HL-60/S4 (cell line): Measurements from ENCODE around the gene SPOUT1.

ENCODE experiments used
- in situ Hi-C: fragments of 300-500 bp; cut with MboI; formaldehyde crosslinking; loops from 2 replicates; pipeline ENCODE4 v1.14.3; 2022; ENCODE audit warnings: low sequenced_read_pairs

Gene SPOUT1

DNA sequence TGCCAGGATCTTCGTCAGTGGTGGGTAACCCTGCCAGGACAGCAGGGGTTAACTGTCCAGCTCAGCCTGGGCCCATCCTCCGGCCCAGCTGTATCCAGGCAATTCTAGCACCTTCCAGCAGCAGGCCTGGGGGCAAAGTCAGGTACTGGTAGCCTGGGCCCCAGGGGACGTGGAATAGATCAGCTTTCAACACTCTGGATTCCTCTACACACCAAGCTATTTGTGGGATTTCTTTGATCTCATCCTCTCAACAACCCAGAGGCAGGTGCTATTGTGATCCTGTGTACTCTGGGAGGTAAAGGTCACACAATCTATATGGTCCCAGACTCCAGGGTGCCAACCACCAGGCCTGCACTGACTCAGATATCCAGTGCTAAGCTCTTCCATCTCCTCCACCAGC is 8.7 kb upstream of the SPOUT1 start:
- in situ Hi-C loops = no loop called here

DNA sequence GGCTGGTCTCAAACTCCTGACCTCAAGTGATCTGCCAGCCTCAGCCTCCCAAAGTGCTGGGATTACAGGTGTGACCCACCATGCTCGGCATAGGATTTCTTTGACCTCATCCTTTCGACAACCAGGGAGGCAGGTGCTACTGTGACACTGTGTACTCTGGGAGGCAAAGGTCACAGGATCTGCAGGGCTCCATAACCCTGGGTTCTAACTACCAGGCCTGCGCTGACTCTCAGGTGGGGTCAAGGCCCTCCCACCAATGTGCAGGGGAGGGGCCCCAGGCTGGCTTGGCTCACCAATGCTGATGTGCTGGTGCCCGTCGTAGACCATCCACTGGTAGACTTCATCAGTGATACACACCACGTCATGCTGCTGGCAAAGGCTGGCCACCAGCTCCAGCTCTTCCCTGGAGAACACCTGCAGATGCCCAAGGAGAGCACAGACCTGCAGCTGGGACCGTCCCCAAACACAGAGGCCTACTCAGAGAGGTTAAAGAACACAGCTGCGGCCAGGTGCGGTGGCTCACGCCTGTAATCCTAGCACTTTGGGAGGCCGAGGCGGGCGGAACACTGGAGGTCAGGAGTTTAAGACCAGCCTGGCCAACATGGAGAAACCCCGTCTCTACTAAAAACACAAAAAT is 7.0 kb upstream of the SPOUT1 start:
- in situ Hi-C loops = no loop called here

DNA sequence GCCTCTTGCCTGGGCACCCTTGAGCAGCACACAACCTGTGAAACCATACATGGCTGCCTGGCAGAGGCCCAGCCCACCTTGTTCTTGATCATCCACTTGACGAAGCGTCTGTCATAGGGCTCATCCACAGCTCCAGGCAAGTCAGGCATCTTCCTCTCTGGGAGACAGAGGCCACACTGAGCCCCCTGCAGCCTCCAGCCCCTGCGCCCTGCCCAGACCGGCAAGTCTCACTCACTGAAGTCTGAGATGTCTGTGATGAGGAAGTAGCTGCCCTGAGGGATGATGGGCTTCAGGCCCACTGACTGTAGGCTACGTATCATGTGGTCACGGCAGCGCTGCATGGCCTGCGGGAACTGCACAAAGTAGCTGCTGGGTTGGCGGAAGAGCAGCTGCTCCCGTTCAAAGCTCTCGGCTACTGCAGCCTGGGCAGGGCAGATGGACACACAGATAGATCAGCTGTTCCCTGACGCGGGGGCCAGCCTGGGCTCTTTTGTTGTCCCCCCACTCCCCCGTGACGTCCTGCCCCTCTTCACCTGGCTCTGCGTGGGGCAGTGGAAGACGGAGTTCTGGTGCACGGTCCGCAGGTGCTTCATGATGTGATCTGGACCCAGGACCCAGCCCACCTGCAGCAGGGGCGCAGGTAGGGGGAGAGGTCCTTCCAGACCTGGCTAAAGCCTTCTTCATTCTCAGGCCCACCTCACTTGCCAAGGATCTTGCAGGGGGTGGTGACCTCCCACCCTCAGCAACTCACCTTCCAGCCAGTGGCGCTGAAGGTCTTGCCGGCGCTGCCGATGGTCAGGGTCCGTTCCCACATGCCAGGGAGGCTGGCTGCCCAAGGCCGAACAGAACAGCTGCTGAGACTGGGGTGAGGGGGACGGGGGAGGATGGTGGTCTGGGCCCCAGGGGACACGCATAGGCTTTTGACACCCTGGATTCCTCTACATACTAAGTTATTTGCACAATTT is 5.9 kb upstream of the SPOUT1 start:
- in situ Hi-C loops = no loop called here

DNA sequence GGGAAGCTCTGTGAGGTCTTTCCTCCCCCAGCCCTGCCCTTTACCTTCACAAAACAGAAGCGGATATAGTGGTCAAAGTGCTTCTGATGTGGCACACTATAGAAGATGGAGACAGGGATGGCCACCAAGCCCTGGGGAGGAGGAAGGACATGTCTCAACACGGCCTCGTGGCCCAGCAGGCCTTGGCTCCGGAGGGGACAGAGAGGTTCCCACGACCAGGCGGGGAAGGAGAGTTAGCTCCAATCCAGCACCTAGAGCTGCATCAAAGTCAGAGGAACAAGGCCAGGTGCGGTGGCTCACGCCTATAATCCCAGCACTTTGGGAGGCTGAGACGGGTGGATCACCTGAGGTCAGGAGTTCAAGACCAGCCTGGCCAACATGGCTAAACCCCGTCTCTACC is 4.1 kb upstream of the SPOUT1 start:
- in situ Hi-C loops = no loop called here

DNA sequence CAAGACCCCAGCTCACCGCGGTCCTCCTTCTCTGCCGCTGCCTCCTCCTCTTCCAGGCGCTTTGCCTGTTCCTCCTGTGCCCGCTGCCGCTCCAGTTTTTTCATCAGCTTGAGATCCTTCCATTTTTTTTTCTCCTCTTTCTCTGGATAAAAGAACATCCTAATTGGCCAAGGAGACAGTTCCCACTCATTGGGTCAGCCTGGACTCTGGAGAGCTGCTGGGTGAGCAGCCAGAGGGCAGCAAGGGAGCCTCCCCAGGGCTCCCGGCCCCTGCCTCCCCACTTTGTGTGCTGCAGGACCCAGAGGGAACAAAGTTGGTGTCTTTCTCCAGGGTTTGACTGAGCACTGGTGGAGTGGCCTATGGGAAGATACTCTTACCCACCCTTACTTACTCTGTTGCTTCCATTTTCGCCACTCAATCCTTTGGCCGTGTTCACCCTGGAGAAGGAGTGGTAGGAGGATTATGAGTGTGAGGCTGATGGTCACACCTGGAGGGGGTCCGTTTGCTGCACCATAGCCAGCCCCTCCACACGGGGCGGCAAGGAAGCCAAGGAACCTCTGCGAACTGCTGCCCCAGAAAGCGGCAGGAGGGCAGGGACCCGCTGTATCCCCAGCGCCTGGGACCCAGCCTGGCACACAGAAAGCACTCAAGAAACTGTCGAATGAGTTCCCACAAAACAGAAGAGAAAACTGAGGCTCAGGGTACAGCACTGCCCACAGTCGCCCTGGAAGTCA is 708 bp downstream of the SPOUT1 start:
- in situ Hi-C loops = no loop called here

DNA sequence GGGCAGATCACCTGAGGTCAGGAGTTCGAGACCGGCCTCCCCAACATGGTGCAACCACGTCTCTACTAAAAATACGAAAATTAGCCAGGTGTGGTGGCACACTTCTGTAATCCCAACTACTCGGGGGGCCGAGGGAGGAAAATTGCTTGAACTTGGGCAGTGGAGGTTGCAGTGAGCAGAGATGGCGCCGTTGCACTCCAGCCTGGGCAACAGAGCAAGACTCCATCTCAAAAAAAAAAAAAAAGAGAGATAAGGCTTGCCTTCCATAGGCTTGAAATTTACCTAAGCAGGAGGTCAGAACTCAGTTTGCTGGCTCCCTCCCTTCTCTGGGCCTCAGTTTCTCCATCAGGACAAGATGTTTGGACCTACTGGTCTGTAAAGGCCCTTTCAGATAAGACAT is 1.3 kb downstream of the SPOUT1 start:
- in situ Hi-C loops = no loop called here

DNA sequence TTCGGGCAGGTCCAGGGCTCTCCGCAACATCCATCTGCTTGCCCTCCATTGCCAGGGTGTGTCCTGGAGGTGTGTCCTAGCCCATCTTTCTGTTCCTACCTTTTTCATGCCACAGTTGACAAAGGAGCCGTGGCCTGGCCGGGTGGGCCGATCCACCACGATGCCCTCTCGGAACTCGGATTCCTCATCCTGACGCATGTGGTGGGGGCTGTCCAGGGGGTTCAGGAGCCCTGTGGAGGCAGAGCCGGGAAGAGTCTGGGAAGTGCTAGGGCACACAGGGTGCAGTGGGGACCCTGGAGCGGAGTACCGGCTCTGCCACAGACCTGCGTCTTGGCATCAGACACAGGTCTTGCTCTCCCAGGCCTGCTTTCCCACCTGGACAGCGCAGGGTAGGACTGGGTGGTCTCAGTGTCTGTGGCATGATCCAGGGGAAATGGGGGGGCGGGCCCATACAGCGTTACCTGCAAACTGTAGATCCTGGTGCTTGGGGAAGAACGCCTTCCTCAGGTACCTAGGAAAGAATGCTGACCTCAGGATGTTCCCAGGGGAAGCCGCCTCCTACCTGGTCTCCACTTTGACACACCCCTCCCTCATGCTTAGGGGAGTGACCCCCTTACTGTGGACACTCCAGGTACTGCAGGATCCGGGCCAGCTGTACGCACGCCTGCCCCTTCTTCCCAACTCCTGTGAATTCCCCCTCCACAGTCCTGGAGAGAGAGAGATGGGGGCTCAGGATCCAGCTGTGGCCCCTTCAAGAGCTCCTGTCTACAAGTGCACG is 3.5 kb downstream of the SPOUT1 start:
- in situ Hi-C loops = no loop called here

DNA sequence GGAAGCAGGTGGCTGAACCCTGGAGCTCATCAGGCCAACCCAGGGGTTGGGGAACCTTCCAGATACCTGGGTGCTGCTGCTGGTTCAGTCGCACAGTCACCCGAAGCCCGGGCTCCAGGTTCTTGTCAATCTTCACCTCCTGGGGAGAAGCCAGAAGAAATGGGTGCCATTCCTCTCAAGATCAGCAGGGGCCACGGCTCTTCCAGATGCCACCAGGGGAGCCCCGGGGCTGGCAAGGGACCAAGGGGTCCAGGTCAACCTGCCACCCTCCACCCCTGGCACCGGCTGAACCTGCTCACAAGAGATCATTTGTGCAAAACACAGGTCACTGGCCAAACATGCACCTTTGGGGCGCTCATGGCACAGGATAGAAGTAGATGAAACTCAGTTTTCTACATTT is 4.7 kb downstream of the SPOUT1 start:
- in situ Hi-C loops = no loop called here

DNA sequence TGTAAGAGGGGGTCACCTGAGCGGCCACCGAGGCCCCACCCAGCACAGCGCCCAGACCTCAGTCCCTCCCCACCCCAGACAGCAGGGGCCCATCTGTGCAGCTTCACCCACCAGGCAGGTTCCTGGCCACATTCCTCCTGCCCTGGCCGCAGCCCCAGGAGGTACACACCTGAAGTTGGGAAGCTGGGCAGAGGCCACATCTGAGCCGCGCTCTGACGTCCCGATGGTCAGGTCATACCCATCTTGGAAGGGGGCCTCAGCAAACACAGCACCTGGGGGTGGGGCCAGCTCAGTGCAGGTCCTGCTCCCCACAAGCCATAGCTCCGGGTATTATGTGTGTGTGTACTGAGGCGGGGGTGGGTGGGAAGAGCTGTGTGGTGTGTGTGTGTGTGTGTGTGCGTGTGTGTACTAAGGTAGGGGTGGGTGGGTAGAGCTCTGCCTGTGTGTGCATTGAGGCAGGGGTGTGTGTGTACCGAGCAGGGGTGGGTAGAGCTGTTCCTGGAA is 5.6 kb downstream of the SPOUT1 start:
- in situ Hi-C loops = no loop called here

DNA sequence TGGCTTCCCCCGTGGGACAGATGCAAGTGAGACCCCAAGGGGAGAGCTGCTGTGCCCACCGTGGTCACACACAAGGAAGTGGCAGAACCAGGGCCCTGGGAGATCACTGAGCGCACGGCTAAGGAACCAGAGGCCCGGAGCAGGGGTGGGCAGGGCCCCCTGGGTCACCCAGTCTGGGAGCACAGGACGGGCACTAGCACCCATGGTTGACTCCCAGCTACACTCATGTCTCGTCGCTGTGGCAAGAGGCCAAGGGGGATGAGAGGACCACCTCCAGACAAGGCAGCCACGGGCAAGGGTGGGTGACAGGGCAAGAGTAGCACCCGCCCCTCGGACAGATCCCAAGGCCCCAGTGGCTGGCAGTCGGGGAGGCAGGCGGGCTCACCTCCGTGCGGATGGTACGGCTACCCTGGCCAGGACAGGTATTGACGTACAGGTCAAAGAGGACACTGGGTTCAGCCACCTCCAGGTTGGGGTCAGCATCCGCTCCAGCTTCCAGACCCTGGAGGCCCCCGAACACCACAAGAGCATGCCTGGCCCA is 6.2 kb downstream of the SPOUT1 start:
- in situ Hi-C loops = no loop called here

DNA sequence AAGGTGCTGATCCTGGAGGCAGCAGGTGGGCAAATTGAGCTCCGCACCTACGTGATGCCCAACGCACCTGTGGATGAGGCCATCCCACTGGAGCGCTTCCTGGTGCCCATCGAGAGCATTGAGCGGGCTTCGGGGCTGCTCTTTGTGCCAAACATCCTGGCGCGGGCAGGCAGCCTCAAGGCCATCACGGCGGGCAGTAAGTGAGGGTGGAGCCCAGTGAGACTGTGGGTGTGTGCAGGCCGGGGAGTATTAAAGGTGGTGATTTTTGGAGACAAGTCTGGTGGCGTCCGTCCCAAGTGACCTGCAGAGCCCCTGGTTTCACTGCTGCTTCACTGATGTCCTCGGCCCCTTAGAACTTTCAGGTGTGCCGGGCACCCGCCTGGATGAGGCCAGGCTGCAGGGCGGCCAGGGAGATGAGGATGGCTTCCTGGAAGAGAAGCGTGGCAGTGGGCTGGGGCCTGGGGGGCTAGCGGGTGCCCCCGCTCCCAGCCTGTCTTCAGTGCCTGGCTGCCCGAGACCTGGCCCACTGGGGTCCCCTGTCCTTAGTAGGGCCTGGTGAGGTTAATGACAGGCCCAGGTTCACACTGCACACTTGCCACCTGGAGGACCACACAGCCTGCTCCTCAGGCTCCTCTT is 7.1 kb downstream of the SPOUT1 start:
- in situ Hi-C loops = no loop called here

DNA sequence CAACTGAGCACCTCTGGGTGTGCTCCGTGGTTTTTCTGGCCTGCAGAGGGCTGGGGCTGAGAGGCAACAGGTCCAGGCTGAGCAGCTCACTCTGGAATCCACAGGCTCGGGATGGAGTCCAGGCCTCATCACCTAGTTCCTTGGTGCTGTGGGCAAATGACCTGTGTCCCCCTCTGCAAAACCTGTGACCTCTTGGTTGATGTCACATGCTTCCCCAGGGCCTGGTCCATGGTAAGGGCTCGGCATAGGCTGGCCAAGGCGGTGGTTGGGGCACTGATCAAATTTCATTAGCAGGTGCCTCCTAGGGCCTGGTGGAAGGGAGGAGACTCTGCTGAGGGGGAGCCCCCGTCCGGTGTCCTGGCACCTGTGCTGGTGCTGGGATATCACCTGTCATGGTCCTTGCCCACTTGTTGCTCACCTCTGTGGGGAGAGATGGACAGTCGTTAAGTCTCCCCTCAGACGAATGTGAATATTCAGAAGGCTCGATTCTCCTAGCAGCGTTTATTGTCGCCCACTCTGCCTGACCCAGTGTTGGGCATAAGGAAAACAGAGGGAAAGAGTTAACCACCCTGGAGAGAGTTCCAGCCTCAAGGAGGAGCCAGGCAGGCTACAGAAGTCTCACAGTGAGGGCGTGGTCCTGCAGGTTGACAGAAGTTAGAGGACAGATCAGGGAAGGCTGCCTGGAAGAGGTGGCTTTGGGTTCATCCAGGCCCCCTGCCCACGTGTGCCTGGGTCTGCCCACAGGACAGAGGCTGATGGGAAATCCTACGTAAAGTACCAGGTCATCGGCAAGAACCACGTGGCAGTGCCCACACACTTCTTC is 7.8 kb downstream of the SPOUT1 start:
- in situ Hi-C loops = no loop called here

DNA sequence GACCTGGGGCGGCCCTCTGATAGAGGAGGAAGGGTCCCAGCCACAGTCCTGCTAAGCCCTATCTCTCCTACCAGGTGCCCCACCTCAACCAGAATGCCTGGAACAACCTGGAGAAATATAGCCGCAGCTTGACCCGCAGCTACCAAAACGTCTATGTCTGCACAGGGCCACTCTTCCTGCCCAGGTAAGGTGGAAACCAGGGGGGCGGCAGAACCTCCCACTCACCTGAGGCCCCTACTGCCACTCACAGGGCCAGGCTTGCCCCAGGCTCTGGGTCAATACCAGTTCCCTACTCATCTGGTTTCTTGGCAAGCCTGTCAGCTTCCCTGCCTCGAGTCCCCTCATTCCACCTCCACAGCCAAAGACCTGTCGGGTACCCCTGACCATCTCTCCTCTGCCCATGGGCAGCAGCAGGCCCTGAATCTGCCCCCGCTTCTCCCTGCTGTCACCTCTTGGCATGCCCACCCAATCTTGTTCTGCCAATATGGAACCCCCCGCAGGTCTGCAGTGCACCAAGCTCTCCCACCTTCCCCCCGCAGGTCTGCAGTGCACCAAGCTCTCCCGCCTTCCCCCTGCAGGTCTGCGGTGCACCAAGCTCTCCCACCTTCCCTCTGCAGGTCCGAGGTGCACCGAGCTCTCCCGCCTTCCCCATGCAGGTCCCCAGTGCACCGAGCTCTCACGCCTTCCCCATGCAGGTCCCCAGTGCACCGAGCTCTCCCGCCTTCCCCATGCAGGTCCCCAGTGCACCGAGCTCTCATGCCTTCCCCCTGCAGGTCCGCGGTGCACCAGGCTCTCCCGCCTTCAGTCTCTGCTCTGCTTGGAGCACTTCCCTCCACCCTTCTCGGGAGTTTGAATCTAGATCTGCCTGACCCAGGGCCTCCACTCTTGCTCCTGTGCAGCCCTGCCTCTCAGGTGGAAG is 8.7 kb downstream of the SPOUT1 start:
- in situ Hi-C loops = no loop called here

DNA sequence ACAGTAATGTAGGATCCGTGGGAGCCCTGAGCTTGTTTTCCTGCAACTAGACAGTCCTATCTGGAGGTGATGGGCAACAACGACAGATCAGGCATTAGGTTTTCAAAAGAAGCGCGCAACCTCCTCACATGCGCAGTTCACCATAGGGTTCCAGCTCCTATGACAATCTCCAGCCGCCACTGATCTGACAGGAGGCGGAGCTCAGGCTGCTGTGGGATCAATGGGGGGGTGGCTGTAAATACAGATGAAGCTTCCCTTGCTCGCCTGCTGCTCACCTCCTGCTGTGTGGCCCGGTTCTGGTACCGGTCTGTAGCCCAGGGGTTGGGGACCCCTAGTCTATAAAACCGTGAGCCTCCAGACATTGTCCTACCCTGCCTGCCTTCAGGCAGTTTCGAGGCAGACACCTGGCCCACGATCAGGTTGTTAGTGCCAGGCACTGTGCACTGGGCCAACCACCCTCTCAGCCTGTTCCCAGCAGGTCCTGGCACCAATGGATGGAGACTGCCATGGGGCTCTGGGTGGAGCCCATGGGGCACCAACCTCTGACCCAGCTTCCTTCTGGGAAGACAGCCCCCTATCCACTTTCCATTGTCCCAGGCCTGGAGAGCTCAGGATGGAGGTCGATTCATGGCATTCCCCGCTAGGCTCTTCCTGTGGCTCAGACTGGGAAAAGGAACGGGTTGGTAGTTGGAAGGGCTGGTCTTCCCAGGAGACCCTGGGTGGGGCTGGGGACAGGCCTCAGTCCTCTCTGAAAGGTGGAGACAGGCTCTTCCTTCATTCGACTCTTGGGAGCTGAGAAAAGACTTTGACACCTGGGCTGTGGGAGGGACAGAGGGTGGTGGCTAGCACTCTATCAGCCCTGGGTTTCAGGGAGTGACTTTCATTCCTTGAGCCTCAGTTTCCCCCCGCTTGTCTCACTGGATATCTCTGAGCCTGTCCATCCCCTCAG is 9.6 kb downstream of the SPOUT1 start:
- in situ Hi-C loops = no loop called here

DNA sequence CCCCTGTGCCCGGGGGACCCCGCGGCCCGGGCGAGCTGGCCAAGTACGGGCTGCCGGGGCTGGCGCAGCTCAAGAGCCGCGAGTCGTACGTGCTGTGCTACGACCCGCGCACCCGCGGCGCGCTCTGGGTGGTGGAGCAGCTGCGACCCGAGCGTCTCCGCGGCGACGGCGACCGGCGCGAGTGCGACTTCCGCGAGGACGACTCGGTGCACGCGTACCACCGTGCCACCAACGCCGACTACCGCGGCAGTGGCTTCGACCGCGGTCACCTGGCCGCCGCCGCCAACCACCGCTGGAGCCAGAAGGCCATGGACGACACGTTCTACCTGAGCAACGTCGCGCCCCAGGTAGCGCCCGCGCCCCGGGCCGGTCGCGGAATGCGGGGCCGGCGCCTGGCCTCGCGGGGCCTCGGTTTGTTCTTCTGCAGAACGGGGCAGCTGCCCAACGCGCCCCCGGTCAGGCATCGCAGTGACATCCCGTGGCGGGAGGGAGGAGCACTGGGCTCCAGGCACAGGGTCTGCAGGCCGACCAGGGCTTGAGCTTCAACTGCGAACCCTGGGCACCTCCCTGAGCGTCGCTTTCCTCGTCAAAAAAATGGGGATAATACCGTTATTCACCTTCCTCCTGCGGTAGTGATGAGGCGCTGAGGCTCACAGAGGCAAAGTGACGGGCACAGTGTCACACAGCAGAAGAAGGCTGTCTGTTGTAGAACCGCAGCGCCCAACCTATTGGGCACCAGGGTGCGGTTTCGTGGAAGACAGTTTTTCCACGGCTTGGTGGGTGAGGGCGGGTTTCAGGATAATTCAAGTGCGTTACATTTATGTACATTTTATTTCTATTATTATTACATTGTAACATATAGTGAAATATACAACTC is 10.5 kb downstream of the SPOUT1 start:
- in situ Hi-C loops = no loop called here
